ENCODE measurements around the gene CTAGE1. TPM values are rescaled to one million over a fixed set of nuclear protein-coding genes. Genes with fewer than 3 reads are reported as not detected.
A peak's percentile ranks its signal among the peaks of the same experiment; 100 is the strongest.

CTAGE1 gene
- total RNA-seq, 1 donor, result not detected

DNA sequence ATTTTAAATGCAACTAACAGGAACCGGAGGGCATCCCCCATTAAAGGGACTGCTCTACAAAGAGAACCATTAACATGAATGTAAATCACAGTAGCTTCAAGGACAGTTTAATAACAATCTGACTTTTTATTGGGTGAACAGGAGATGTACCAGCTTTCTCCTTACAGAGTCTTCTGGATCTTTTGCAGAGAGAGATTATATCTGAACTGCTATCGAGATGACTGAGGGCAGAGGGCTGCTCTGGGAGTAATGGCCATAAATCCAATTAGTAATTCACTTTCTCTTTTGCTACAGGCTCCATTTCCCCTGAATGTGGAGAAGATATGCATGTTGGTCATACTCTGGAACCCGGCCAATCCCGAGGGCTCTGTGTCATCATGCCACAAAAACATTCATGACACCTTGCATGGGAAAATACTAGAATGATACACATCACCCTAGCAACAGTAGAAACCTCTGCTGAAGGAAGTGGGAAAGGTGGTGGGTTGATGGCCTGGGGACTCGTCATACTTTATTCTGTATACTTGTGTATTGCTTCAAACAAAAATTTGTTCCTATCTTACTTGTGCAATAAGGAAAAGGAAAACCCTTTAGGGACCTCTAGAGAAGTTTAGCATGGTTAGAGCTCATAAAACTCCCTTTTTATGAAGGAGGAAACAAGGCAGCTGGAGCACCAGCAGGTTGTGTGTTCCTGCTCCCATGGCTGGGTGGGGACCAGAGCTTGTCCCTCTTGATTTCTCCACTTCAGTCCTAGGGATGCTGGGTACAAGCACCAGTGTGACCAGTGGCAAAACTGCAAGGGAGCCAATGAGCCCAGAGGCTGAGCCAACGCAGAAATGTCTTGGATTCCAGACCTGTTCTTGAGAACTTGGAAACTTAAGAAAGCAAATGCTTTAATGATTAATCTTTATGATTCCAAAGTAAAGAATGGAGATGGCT lies 26.0 kb downstream of the CTAGE1 start:
- DNase-seq (ENCODE audit: insufficient read length, low spot score, missing footprints), result peak; percentile 68
- H4K20me1 ChIP-seq (ENCODE audit: insufficient read depth, low read length), result no peaks in the 10 kb centered on the region
- peak overlapping the region; percentile 83 for H3K27ac ChIP-seq (ENCODE audit: low read depth, low read length)
- no peaks in the 10 kb centered on the region for H3K27me3 ChIP-seq (ENCODE audit: insufficient read depth, low read length)
- H3K36me3 ChIP-seq (ENCODE audit: insufficient read depth, low read length), result no peaks in the 10 kb centered on the region
- TF ChIP-seq CTCF (IDR thresholded peaks at IDR 0.05; ENCODE audit: extremely low read depth, low read depth, low read length), result no peak
- H3K4me1 ChIP-seq (ENCODE audit: insufficient read depth, low read length), result peaks cover 13% of the 10 kb centered on the region
- H3K4me3 ChIP-seq (ENCODE audit: insufficient read depth, low read length), result peak overlapping the region; percentile 5
- no peaks in the 10 kb centered on the region for H3K79me2 ChIP-seq (ENCODE audit: insufficient read depth, low read length)
- H2AFZ ChIP-seq (ENCODE audit: low read length), result no peak overlapping the region
- H3K9me3 ChIP-seq (ENCODE audit: low read depth, low read length), result no peaks in the 10 kb centered on the region
- H3K4me2 ChIP-seq (ENCODE audit: insufficient read depth, low read length), result peak overlapping the region; percentile 40

GRCh38 chr18:22387787-22388186 lies 29.9 kb downstream of the CTAGE1 start:
- DNase-seq (ENCODE audit: insufficient read length, low spot score, missing footprints), result no peak
- Histone ChIP-seq H3K4me3 (ENCODE audit: insufficient read depth, low read length) (no peak overlapping the region), H3K9me3 (ENCODE audit: low read depth, low read length) (peaks cover 2% of the 10 kb centered on the region), H3K4me2 (ENCODE audit: insufficient read depth, low read length) (no peak overlapping the region), H2AFZ (ENCODE audit: low read length) (no peak overlapping the region), H3K36me3 (ENCODE audit: insufficient read depth, low read length) (no peaks in the 10 kb centered on the region), H3K27me3 (ENCODE audit: insufficient read depth, low read length) (no peaks in the 10 kb centered on the region), H3K4me1 (ENCODE audit: insufficient read depth, low read length) (peaks cover 13% of the 10 kb centered on the region), H4K20me1 (ENCODE audit: insufficient read depth, low read length) (no peaks in the 10 kb centered on the region), H3K79me2 (ENCODE audit: insufficient read depth, low read length) (no peaks in the 10 kb centered on the region), H3K27ac (ENCODE audit: low read depth, low read length) (no peak overlapping the region)
- TF ChIP-seq CTCF (IDR thresholded peaks at IDR 0.05; ENCODE audit: extremely low read depth, low read depth, low read length), result no peak

DNA sequence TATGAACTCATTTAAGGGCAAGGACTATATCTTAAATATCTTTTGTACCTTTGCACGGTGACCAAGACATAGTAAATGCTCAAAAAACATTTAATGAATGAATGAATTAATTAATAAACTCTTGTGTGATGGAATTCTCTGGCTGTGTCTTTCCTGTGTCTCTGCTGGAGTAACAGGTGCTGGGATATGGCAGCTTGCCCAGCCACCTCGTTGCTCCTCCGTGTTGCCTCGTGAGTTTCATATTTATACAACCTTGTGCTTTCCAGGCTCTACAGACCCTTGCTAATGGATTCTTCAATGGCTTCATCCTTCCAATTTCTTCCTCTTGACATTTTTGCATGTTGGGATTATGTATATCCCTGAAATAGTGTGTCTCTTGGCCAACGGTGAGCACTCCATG lies 30.4 kb downstream of the CTAGE1 start:
- Histone ChIP-seq H3K36me3 (ENCODE audit: insufficient read depth, low read length) (no peaks in the 10 kb centered on the region), H4K20me1 (ENCODE audit: insufficient read depth, low read length) (no peaks in the 10 kb centered on the region), H3K4me1 (ENCODE audit: insufficient read depth, low read length) (peaks cover 13% of the 10 kb centered on the region), H3K4me3 (ENCODE audit: insufficient read depth, low read length) (no peak overlapping the region), H3K9me3 (ENCODE audit: low read depth, low read length) (peaks cover 2% of the 10 kb centered on the region), H3K79me2 (ENCODE audit: insufficient read depth, low read length) (no peaks in the 10 kb centered on the region), H3K27me3 (ENCODE audit: insufficient read depth, low read length) (no peaks in the 10 kb centered on the region), H3K27ac (ENCODE audit: low read depth, low read length) (no peak overlapping the region), H3K4me2 (ENCODE audit: insufficient read depth, low read length) (no peak overlapping the region), H2AFZ (ENCODE audit: low read length) (no peak overlapping the region)
- no peak for TF ChIP-seq CTCF (IDR thresholded peaks at IDR 0.05; ENCODE audit: extremely low read depth, low read depth, low read length)
- DNase-seq (ENCODE audit: insufficient read length, low spot score, missing footprints), result no peak

GRCh38 chr18:22385718-22386117 lies 32.0 kb downstream of the CTAGE1 start:
- no peak overlapping the region for H3K4me2 ChIP-seq (ENCODE audit: insufficient read depth, low read length)
- no peak for TF ChIP-seq CTCF (IDR thresholded peaks at IDR 0.05; ENCODE audit: extremely low read depth, low read depth, low read length)

More at GRCh38 chr18:22385718-22386117, 32.0 kb downstream of the CTAGE1 start:
- H3K4me3 ChIP-seq (ENCODE audit: insufficient read depth, low read length), result no peak overlapping the region
- H3K36me3 ChIP-seq (ENCODE audit: insufficient read depth, low read length), result no peaks in the 10 kb centered on the region
- H3K27me3 ChIP-seq (ENCODE audit: insufficient read depth, low read length), result no peaks in the 10 kb centered on the region
- H2AFZ ChIP-seq (ENCODE audit: low read length), result no peak overlapping the region
- no peaks in the 10 kb centered on the region for H3K4me1 ChIP-seq (ENCODE audit: insufficient read depth, low read length)
- peak; percentile 30 for DNase-seq (ENCODE audit: insufficient read length, low spot score, missing footprints)
- H3K9me3 ChIP-seq (ENCODE audit: low read depth, low read length), result peaks cover 2% of the 10 kb centered on the region
- H4K20me1 ChIP-seq (ENCODE audit: insufficient read depth, low read length), result no peaks in the 10 kb centered on the region
- peak overlapping the region; percentile 62 for H3K27ac ChIP-seq (ENCODE audit: low read depth, low read length)
- no peaks in the 10 kb centered on the region for H3K79me2 ChIP-seq (ENCODE audit: insufficient read depth, low read length)
